A673 (cell line): Measurements from ENCODE around the gene C1QTNF5.

Experiments
- EZH2 ChIP-seq: fragments of 200-600 bp; sonication (generic); IDR thresholded peaks from 2 replicates; pipeline ENCODE4 v1.6.1; 2017; ENCODE audit warnings: borderline replicate concordance, low read depth, mild to moderate bottlenecking, mixed read lengths, antibody characterized with exemption, low read length; ENCODE audit not compliant: poor library complexity, severe bottlenecking
- TF ChIP-seq, protein P1 (sequence below): fragments of 300-800, 200-600 bp; sonication (generic); conservative IDR thresholded peaks from 2 replicates; pipeline ENCODE4 v1.5.1; 2017; ENCODE audit warnings: low read depth, mild to moderate bottlenecking, antibody characterized with exemption, low read length, moderate library complexity, mixed read lengths

DNA sequence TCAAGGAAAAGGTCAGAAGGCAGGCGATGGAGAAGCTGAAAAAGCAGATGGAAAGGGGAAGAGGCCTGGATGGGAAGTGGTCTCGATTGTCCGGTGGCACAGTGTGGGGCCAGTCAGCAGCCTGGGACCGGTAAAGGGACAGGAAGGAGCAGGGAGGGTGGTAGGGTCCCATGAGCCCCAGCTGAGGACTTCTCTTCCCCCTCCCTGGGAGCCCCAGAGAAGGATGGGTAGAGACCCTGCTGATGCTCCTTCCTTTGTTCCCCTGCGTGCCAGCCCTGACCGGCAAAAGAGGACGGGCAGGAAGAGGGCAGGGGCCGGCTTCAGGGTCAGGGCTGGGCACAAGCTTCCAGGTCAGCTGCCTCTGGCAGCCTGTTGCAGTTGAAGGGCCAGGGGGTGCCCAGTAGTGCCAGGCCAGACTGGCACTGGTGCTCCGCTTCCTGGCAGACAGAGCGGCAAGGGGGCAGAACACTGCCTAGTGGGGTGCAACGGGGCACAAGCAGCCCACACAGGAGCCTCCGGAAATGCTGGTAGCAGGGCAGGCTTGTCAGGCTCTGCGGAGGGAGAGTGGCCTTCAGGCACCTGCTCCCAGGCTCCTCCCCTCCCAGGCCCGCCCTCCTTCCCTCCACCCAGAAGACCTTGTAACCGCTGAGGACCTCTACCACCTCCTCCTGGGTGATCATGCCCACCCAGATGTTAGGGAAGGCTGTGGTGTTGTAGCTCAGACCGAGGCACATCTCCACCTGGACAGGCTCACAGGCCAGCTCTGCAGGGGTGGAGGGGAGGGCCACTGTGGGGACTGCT is 739 bp upstream of the C1QTNF5 start:
- TF ChIP-seq, protein P1, sequence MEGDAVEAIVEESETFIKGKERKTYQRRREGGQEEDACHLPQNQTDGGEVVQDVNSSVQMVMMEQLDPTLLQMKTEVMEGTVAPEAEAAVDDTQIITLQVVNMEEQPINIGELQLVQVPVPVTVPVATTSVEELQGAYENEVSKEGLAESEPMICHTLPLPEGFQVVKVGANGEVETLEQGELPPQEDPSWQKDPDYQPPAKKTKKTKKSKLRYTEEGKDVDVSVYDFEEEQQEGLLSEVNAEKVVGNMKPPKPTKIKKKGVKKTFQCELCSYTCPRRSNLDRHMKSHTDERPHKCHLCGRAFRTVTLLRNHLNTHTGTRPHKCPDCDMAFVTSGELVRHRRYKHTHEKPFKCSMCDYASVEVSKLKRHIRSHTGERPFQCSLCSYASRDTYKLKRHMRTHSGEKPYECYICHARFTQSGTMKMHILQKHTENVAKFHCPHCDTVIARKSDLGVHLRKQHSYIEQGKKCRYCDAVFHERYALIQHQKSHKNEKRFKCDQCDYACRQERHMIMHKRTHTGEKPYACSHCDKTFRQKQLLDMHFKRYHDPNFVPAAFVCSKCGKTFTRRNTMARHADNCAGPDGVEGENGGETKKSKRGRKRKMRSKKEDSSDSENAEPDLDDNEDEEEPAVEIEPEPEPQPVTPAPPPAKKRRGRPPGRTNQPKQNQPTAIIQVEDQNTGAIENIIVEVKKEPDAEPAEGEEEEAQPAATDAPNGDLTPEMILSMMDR = no peak
- no peak for TF ChIP-seq EZH2
